Epithelial cell of proximal tubule (primary cell): ENCODE measurements around the gene PARP8. TPM values are rescaled to one million over a fixed set of nuclear protein-coding genes. Genes with fewer than 3 reads are reported as not detected.
"Not testable (repeated sequence)": the region's sequence is repeated elsewhere in the genome, so short reads cannot be mapped to it uniquely, and the experiment has no call there.

Source experiments
- DNase-seq: peaks from one replicate; pipeline ENCODE4 v3.0.0-alpha.2; 2011; ENCODE audit warnings: low read depth
- H3K4me3 ChIP-seq: 2 replicates; pipeline ENCODE4 v1.5.1; 2011; ENCODE audit warnings: low read depth, mild to moderate bottlenecking, low read length
- total RNA-seq: library from RNA; depleted of rRNA; stranded (reverse); fragments of >200 nt; gene quantifications from 2 replicates; pipeline ENCODE4 v1.2.3, GENCODE V29; 2015
- TF ChIP-seq, protein P1 (sequence below): conservative IDR thresholded peaks from 2 replicates; pipeline ENCODE4 v1.5.1; 2012; ENCODE audit warnings: low read depth, mild to moderate bottlenecking, low read length

Gene PARP8
- total RNA-seq, 1 donor from 2014 or later, result 8.8 TPM

DNA sequence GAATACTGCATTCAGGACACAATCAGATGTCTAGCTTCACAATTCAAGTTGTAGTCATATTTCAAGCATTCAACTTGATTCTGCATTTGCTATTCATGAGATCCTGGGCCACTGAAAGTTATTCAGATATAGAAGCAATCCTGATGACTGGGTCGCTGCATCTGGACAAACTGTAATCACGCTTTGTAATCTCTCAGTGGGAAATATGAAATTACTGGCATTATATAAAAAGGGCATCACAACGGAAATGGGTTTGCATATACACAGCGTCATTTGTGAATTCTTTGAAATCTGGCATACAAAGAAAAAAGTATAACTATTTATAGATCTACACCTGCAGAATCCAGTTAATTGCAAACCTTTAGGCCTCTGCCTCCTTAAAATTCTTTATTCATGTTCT is 102.2 kb downstream of the PARP8 start:
- DNase-seq, result no peak
- TF ChIP-seq, protein P1, sequence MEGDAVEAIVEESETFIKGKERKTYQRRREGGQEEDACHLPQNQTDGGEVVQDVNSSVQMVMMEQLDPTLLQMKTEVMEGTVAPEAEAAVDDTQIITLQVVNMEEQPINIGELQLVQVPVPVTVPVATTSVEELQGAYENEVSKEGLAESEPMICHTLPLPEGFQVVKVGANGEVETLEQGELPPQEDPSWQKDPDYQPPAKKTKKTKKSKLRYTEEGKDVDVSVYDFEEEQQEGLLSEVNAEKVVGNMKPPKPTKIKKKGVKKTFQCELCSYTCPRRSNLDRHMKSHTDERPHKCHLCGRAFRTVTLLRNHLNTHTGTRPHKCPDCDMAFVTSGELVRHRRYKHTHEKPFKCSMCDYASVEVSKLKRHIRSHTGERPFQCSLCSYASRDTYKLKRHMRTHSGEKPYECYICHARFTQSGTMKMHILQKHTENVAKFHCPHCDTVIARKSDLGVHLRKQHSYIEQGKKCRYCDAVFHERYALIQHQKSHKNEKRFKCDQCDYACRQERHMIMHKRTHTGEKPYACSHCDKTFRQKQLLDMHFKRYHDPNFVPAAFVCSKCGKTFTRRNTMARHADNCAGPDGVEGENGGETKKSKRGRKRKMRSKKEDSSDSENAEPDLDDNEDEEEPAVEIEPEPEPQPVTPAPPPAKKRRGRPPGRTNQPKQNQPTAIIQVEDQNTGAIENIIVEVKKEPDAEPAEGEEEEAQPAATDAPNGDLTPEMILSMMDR, result no peak

DNA sequence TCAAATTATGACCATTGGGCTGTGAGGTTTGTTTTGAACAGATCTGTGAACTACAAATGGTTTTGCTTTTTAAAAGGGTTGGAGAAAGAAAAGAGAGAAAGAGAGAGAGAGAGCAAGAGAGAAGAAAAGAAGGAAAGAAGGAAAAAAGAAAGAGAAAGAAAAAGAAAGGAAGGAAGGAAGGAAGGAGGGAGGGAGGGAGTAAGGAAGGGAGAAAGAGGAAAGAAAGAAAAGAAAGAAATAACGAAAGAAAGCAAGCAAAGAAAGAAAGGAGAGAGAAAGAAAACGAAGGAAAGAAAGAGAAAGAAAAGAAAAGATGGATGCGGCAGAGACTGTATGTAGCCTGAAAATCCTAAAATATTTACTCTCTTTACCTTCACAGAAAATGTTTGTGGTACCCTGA is 104.0 kb downstream of the PARP8 start:
- no peak overlapping the region for H3K4me3 ChIP-seq
- no peak for DNase-seq
- TF ChIP-seq, protein P1, result no peak

More for the DNA sequence above, 102.2 kb downstream of the PARP8 start:
- H3K4me3 ChIP-seq, result no peak overlapping the region

DNA sequence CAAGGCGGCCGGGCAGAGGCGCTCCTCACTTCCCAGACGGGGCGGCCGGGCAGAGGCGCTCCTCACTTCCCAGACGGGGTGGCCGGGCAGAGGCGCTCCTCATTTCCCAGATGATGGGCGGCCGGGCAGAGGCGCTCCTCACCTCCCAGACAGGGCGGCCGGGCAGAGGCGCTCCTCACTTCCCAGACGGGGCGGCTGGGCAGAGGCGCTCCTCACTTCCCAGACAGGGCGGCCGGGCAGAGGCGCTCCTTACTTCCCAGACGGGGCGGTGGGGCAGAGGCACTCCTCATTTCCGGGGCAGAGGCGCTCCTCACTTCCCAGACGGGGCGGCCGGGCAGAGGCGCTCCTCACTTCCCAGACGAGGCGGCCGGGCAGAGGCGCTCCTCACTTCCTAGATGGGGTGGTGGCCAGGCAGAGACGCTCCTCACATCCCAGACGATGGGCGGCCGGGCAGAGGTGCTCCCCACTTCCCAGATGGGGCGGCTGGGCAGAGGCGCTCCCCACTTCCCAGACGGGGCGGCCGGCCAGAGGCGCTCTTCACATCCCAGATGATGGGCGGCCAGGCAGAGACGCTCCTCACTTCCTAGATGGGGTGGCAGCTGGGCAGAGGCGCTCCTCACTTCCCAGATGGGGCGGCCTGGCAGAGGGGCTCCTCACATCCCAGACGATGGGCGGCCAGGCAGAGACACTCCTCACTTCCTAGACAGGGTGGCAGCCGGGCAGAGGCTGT is 108.2 kb downstream of the PARP8 start:
- H3K4me3 ChIP-seq, result not testable (repeated sequence)

DNA sequence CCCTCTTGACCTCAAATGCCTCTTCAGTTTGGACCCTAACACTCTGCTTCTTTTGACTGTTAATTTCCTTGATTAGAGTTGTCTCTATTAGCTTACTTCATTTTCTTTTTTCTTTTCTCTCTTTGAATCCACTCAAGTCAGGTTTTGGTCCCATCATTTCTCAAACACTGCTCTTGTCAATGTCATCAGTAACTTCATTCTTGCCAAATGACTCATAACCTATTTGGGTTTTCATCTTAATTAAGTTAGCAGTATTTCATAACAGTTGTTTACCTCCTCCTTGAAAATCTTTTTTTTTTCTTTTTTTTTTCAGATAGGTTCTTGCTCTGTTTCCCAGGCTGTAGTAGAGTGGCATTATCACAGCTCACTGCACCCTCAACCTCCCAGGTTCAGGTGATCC is 119.6 kb downstream of the PARP8 start:
- peak; percentile 13 for DNase-seq
- TF ChIP-seq, protein P1, result no peak
- no peak overlapping the region for H3K4me3 ChIP-seq

More for the DNA sequence above, 108.2 kb downstream of the PARP8 start:
- not testable (repeated sequence) for DNase-seq

DNA sequence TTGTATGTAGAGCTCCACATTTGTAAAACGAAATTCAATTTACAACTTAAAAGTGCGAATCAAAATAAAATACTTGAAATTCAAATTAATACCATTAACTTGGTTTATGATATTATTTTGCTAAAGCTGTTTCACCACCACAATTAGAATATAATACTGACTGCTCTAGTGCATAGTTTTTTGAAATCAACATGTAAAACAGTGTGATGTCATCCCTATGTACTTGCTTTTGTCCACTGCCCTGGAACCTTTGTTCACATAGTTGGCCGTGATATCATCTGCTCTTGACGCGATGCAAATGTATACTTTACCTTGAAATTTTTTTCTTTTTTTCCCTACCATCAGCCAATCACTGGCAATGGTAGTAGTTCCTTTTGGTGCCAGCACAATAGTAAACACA is 125.4 kb downstream of the PARP8 start:
- TF ChIP-seq, protein P1, result no peak
- H3K4me3 ChIP-seq, result no peak overlapping the region
- DNase-seq, result no peak

DNA sequence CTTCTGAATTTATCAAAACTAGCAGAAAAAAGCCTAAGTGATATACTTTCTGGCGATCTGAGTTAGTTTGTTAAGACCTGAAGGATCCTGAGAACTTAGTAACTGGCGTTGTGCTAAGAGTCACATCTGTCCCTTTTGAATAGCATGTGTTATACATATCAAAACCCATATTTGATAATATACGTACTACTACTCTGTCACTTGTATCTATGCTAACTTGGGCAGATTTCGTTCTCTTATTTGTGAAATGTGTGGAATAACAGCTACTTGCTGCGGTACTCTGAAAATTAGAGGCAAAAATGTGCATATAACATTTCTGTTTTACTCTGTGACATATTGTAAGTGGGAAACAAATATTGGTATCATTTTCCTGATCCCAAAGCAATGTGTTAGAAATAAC is 126.4 kb downstream of the PARP8 start:
- DNase-seq, result no peak
- TF ChIP-seq, protein P1, result no peak
- no peak overlapping the region for H3K4me3 ChIP-seq

DNA sequence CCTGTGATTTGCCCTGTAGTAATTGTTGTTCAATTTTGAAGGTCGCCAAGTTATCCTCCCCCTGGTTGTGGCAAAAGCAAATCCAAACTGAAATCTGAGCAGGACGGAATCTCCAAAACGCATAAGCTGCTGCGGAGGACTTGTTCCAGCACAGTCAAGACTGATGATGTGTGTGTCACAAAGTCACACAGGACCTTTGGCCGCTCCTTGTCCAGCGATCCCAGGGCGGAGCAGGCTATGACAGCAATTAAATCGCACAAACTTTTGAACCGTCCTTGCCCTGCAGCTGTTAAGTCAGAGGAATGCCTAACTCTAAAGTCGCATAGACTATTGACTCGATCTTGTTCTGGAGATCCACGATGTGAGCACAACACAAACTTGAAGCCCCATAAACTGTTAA is 128.4 kb downstream of the PARP8 start:
- DNase-seq, result no peak
- TF ChIP-seq, protein P1, result no peak
- no peak overlapping the region for H3K4me3 ChIP-seq
